NCI-H1694 treated with DMSO at 0.1 percent for 48 hours (cell line): ENCODE results near the gene ZER1.
"Not testable (repeated sequence)": the region's sequence is repeated elsewhere in the genome, so short reads cannot be mapped to it uniquely, and the experiment has no call there.

Experiments used
- DNase-seq: peaks from one replicate; lab custom pipeline; 2025; lab: John Stamatoyannopoulos, UW

The ZER1 gene

DNA sequence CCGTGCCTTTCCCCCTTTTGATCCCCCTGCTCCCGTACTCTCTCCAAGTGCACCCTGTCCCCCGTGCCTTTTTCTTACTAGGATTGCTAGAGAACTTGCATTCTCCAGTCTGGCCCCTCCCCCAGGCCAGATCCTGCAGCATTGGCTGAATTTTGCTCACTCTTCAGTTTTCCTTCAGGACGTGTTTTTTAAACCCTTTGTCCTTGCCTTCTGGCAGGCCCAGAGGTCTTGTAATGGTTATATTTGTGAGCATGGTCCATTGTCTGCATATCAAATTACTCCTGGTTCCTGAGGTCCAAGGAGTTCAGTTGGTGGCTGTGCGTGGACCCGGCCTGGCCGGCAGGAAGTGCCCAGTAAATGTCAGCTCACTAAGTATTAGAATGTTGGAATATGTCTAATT is 15.9 kb upstream of the ZER1 start:
- no peak for DNase-seq

DNA sequence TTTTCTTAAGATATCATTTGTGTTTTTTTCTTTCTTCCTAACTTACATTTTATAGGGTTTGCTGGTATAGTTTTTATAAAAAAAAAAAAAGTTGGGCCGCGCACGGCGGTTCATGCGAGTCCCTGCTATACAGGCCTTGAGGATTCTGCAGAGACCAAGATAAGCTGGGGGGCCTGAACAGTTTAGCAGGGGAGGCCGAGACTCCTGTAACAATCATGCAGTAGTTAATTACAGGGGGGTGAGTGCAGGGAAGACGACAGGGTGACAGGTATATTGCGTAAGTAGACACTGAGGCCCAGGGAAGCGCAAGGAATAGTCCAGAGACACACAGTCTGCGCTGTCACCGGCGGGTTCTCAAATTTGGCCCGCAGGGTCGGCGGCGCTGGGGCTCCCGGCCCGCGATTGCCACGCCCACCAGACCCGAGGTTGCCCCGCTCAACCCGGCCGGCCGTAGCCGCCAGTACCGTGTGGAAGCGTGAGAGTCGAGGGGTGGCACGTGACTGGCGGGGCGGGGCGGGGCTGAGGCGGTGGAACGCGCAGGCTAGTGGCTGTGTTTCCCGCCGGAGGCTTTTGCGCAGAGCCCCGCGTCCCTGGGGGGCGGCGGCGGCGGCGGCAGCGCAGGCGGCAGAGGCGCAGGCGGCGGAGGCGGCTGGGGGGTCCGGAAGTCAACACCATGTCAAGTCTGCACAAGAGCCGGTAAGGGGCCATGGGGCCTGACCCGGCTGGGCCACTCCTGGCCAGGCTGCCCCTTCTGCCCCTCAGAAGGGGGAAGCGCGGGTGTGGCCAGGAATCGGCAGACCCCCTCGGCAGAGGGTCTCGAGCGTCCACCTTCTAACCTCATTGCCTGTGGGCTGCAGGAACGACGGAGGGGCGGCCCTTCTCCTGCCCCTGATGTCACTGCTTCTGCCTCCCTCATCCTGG is 15.2 kb upstream of the ZER1 start, which contains the start of gene TBC1D13:
Gene TBC1D13 (plus strand): TSS at position 573 of the 921 bp plus-strand sequence. CDS start 101 bp downstream, at position 674.
- peak; percentile 55 for DNase-seq

DNA sequence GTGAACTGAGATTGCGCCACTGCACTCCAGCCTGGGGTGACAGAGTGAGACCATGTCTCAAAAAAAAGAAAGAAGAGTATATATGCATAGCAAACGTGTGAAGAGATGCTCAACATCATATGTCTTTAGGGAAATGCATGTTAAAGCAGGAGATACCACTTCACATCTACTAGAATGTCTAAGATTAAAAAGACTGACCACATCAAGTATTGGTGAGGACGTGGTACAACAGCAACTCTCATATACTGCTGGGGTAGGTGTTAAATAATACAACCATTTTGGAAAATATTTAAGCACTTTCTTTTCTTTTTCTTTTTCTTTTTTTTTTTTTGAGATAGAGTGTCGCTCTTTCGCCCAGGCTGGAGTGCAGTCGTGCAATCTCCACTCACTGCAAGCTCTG is 13.7 kb upstream of the ZER1 start:
- DNase-seq, result no peak

DNA sequence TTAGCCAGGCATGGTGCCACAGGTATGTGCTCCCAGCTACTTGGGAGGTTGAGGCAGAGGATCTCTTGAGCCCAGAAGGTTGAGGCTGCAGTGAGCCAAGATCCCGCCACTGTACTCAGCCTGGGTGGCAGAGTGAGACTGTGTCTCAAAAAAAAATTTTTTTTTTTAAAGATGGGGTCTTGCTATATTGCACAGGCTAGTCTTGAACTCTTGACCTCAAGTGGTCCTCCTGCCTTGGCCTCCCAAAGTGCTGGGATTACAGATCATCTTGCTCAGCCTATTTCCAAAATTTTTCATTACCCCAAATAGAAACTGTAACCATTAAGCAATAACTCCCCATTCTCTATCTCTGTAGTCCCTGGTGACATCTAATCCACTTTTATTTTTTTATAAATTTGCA is 10.9 kb upstream of the ZER1 start:
- DNase-seq, result no peak

DNA sequence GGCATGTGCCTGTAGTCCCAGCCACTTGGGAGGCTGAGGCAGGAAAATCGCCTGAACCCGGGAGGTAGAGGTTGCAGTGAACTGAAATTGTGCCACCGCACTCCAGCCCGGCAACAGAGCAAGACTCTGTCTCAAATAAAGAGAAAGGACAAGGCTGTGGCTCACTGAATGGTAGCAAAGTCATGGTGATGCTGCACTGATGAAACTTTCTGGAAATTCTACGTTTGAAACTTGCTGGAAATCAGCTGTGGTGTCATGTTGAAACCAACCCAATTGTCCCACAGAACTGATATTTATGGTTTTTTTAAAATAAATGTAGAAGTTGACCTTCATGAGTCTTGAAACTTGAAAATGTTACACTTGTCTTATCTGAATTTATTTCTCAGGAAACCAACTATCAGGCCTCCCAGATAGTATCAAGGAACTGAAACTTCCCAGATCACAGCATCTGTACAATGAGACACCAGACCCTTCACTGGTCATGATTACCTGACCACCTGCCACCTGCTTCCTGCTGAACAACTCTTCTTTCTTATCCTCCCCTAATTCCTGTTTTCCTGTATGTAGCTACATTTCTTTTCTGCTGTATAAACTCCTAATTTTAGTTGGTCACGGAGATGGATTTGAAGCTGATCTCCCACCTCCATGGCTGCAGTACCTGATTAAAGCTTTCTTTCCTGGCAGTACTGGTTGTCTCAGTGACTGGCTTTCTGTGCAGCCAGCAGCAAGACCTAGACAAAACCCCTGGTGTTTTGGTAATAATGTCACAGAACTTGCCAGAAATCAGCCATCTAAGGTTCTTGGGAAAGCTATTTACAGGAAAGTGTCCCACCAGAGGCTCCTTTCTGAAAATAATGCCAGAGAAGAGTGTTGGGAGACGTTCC is 9.7 kb upstream of the ZER1 start:
- no peak for DNase-seq

DNA sequence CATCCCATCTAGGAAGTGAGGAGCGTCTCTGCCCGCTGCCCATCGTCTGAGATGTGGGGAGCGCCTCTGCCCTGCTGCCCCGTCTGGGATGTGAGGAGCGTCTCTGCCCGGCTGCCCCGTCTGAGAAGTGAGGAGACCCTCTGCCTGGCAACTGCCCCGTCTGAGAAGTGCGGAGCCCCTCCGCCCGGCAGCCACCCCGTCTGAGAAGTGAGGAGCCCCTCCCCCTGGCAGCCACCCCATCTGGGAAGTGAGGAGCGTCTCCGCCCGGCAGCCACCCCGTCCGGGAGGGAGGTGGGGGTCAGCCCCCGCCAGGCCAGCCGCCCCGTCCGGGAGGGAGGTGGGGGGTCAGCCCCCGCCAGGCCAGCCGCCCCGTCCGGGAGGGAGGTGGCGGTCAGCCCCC is 8.4 kb upstream of the ZER1 start:
- DNase-seq, result not testable (repeated sequence)

DNA sequence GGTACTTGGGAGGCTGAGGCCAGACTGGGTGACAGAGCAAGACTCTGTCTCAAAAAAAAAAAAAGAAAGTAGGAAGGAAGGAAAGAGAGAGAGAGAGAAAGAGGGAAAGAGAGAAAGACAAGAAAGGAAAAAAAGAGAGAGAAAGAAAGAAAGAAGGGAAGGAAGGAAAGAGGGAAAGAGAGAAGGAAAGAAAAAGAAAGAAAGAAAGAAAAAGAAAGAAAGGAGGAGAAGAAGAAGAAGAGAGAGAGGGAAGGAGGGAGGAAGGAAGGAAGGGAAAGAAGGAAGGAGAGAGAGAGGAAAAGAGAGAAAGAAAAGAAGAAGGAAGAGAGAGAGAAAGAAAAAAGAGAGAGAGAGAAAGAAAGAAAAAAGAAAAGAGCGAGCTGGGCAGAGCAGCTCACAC is 3.1 kb upstream of the ZER1 start:
- no peak for DNase-seq

DNA sequence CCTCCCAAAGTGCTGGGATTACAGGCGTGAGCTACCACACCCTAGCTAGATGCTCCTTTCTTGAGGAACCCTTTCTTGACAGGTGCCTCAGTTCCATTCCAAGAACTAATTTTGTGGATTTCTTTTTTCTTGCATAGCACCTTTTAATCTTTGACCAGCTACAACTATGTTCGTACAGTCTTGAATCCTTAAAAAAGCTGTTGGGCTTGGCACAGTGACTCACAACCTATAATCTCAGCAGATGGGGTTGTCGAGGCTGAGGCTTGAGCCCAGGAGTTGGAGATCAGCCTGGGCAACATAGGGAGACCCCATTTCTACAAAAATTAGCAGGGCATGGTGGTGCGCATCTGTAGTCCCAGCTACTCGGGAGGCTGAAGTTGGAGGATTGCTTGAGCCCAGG is 1.3 kb upstream of the ZER1 start:
- no peak for DNase-seq

DNA sequence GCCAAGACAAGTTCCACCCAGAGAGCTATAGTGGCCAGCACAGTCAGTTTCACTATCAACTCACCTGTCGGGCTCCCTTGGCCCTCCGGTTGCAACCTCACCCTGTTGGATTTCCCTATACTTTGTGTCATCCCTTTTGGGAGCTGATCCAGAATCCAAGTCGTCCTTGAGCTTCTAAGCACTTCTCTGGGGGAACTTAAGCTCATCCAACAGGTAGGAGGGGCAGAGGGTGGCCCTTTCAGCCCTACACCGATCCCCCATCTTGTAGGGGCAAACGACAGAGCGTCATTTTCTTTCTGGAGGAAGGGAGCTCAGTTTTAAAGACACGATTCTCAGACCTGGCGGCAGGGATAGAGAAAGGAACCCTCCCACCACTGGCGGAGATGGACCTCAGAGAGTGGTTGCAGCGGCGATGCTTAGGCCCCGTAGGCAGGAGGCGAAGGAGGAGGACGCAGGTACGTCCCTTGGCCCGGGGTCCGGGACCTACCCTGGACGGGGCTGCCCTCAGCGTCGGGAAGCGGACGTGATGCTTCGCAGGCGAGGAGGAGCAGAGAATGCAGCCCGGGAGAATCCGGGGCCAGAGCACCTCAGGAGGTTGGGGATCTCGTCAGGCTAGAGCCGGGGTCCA is 519 bp downstream of the ZER1 start:
- no peak for DNase-seq

DNA sequence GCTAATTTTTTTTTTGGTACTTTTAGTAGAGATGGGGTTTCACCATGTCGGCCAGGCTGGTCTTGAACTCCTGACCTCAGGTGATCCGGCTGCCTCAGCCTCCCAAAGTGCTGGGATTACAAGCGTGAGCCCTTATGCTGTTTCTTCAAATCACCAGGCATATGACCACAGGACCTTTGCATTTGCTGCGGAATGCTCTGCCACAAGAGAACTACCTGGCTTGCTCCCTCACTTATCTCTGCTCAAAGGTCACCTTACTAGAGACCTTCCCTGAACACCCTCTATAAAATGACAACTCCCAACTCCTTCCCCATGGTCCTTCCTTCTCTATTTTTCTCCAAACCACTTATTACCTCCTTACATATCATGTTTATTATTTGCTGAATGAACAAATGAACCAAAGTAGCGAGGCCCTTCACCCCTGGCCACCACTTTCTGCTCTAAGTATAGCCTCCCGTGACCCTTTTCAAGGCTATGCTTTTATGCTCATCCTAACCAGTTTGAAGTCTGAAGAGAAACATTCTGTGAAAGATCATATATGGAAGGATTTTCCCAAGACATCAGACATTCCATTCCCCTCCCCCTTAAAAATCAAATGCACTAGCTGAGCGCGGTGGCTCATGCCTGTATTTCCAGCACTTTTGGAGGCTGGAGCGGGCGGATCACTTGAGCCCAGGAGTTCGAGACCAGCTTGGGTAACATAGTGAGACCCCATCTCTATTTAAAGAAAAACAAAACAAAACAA is 1.3 kb downstream of the ZER1 start:
- no peak for DNase-seq

DNA sequence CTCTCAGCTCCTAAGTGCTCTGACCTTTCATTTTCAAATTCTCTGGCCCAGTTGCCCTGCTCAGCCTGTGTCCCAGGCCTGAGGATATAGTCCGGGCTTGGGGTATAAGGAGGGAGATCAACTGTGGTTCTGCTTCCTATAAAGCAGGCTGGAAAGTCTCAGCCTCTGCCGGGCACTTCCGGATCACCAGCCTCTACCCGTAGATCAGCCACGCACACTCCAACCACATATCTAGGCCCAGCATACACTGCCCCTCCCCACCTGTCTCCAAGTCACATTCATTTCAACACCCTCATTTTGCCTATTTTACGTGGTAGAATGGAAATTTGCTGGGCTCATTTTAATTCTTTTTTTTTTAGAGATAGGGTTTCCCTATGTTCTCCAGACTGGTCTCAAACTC is 3.1 kb downstream of the ZER1 start:
- DNase-seq, result no peak

DNA sequence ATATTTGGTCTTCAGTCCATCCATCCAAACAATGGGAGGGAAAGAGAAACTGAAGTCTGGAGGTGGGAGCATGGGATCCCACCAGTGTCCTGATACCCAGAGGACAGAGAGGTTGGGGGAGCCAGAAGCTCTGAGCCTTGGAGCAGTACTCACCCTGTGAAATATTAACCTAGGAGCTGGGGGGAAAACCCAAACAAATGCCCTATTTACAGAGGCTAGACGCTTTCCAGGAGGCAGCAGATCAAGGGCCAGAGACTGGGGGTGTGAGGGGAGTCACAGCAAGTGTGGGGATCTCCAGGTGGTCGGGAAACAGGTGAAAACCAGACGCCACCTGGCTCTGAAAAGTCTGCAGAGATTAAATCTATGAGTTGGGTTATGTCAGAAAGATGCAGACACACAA is 6.2 kb downstream of the ZER1 start:
- DNase-seq, result no peak

DNA sequence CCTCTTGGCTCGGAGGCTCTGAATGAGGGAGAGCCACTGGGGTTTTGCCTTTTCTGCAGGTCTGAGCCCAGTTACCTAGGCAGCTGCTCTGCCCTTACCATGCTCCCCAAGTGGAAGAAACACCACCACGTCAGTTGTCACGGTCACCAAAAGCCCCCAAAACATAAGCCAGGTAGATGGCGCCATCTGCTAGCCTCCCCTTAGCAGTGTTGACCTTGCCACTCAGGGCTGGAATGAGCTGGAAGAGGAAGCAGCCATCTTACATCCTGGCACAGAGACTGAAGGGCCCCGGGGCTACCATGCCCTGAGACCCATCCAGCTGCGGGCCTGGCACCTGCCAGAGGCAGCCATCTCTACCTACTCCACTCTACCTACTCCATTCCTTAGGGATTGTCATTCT is 7.4 kb downstream of the ZER1 start:
- no peak for DNase-seq

DNA sequence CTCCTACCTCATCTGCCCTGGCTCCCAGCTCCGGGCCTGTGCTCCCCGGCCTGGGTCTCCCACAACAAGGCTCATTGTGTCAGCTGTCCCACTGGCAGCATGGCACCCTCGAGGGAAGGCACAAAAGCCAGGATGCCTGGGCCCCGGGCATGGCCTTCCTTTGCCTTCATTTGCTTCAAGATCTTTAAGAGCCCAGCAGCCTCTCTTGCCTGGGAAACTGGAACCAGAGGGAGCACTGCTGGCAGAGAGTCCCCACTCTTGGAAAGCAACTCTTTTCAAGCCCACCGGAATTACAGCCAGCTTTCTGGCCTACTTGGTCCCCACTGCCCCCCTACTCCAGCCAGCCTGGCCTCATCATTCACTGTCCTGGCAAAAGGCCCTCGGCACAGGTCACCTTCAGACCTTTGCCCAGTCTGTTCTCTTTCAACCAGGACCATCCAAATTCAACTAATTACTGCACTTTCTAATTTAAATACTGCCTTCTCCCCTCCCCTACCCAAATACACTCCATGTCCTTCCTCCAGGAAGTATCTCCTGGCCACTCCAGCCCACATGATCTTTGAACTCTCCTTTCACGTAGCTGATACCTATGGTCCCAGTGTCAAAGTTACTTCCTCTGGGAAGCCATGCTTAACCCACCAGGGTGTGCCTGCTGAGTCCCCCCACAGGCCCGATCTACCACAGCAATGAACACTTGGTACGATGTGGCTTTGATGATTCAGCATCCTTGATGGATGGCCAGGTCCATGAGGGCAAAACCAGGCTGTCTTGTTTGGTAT is 8.9 kb downstream of the ZER1 start:
- no peak for DNase-seq

DNA sequence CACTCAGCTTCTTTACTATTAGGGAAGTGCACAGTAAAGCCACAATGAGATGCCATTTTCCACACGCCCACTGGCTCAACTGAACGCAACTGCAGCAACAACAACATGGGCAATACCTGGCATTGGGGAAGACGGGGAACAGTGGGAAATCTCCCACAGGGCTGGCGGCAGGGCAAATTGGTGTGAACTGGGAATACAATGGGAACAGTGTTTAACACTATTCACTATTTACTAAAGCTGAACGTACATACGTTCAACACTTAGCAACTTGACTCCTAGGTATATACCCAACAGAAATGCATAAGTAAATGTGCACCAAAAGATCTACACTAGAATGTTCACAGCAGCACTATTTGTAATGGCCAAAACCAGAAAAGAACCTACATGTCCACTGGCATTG is 14.1 kb downstream of the ZER1 start:
- no peak for DNase-seq

DNA sequence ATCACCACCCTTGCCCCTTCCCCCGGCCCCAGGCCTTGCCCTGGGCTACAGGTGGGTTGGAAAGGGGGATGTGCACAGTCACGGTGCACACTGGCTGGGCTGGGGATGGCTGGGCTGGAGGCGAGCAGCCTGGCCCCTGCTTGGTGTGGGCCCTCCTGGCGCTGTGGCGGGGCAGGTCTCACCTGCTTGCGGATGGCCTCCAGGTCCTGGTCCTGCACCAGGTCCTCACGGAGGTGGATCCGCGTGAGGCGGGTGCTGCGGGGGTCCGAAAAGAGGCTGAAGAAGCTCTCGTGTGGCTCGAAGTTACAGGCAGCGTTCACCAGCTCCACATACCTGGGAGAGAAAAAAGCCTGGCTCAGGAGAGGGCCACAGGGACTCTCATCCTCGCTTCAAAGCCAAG is 18.1 kb downstream of the ZER1 start:
- DNase-seq, result no peak

DNA sequence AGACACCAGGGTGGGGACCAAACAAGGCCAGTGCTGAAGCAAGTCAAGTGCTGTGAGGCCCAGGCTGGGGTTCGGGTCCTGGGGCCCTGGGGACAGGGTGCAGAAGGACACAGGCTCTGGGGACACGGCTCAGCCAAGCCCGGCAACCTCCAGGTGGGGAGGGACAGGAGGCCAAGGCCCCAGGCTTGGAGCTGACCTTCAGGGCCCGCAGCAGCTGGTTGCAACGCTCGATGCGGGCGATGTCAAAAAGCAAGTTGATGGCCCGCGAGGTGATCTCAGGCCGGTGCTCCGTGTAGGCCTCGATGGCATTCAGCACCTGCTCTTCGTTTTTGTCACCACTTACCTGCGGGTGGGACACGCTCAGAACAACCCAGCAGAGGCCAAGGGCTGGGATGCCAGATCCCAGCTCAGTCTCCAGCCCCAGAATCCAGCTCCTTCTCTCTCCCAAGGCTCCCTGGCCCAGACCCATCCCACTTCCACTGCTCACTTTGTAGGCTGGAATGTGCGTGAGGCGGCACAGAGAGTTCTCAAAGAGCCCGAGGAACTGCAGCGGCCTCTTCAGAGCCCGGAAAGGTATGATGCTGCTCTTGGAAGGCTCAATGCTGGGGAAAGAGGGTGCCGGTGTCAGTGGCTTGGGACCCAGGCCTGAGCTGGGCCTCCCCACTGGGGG is 20.7 kb downstream of the ZER1 start:
- DNase-seq, result no peak

DNA sequence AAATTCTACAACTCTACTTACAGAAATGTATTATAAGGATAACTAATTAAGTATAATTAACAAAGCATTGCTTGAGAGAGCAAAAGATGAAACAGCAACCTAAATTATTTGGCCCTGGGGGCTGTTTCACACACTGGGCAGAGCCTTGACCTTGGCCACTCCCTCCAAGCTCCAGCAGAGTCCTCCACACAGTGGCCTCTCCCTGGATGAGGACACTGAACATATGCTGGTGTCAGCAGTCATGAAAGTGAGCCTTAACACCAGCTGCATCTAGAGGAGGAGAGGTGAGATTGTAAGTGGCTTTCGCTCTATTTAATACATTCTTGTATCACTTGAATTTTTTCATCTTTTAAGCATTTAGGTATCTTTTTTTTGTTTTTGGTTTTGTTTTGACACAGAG is 24.5 kb downstream of the ZER1 start:
- no peak for DNase-seq

DNA sequence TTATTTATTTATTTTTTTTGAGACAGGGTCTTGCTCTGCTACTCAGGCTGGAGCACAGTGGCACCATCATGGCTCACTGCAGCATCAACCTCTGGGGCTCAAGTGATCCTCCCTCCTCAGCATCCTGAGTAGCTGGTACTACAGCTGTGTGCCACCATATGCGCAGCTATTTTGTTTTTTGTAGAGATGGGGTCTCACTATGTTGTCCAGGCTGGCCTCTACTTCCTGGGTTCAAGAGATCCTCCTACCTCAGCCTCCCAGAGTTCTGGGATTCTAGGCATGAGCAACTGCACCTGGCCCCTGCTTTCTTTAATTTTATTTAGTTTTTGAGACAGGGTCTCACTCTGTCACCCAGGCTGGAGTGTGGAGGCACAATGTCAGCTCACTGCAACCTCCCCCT is 28.3 kb downstream of the ZER1 start:
- no peak for DNase-seq

DNA sequence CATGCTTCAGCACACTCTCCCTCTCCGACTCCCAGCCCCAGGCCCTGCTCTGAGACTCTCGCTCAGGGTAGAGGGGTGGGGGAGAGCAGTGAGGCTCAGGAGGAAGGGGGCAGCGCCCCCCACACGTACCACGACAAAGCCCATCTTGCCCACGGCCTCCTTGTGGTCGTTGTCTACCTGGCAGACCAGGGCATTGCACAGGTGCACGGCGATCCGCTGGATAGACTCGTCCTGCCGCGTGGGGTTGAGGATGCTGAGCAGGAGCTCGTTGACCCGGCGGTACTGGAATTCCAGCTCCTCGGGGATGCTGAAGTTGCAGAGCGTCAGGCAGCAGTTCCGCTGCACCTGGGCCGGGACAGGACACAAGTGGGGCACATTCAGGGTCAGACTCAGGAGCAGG is 29.3 kb downstream of the ZER1 start:
- no peak for DNase-seq

DNA sequence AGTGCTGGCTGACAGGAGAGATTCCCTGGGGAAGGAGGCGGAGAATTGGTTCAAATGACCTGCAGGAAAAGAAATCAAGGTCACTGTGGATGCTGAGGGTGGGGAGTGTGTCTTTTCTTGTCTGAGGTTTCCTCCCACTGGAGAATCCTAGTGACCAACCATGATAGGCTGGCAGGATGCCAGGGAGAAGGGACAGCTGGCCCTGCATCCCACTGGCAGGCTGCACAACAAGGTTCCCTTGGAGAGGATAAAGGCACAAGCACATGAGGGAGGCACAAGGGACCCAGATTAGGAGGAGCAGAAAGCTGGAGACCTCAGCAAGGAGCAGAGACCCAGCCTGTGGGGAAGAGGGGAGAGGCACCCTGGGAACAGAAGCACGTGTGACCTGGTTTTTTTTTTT is 36.4 kb downstream of the ZER1 start:
- no peak for DNase-seq
